ENCODE measurements around the gene ZNF429. TPM values are rescaled to one million over a fixed set of nuclear protein-coding genes. Genes with fewer than 3 reads are reported as not detected.

The ZNF429 gene
- total and polyA plus RNA-seq, 2 of the 4 experiments (the other 2 are of a cell fraction): 4.3 to 6.4 TPM

GRCh38 chr19:21508198-21508597 is 2.8 kb downstream of the ZNF429 start:
- Histone ChIP-seq H2AK5ac (ENCODE audit: low read depth, low read length) (no peak overlapping the region), H3K9ac (ENCODE audit: low read depth, low read length) (no peak overlapping the region), H3K4me1 (ENCODE audit: control insufficient read depth, insufficient read depth, low read length) (no peaks in the 10 kb centered on the region), H3K36me3 (ENCODE audit: control insufficient read depth, insufficient read depth, low read length) (peaks cover 3% of the 10 kb centered on the region), H3K27me3 (ENCODE audit: control insufficient read depth, insufficient read depth, low read length) (no peaks in the 10 kb centered on the region), H3K4ac (ENCODE audit: low read depth, low read length) (no peak overlapping the region), H3K79me1 (ENCODE audit: low read depth in 1 of 2, low read length in 2 of 2) (peaks cover 8 to 14% of the 10 kb centered on the region in 2 experiments; a peak in 2 of 4 replicates), H3K9me1 (ENCODE audit: insufficient read depth, low read length) (no peaks in the 10 kb centered on the region), H3K56ac (ENCODE audit: extremely low read depth, insufficient read depth, low read length) (no peak overlapping the region), H3K14ac (replicated peaks; ENCODE audit: low read depth, low read length) (no peak overlapping the region), H3K9me3 (ENCODE audit: control insufficient read depth, insufficient read depth, low read length) (peaks cover 7% of the 10 kb centered on the region; the same call in 1 of the 2 replicates), H2BK120ac (ENCODE audit: low read depth, low read length) (no peak overlapping the region), H2AK9ac (replicated peaks; ENCODE audit: low read depth, low read length, poor library complexity) (no peak overlapping the region), H3K4me3 (ENCODE audit: insufficient read depth, low read depth, low read length) (no peak overlapping the region), H2BK20ac (ENCODE audit: low read depth, low read length) (no peak overlapping the region), H3K27ac (ENCODE audit: insufficient read depth, low read length) (no peak overlapping the region), H3K18ac (ENCODE audit: low read depth, low read length) (no peak overlapping the region), H2AFZ (replicated peaks; ENCODE audit: low read length, poor library complexity) (no peak overlapping the region), H4K5ac (ENCODE audit: low read depth, low read length) (no peak overlapping the region), H3K23ac (ENCODE audit: low read depth, low read length) (no peak overlapping the region), H2BK5ac (ENCODE audit: low read depth, low read length, poor library complexity, severe bottlenecking) (no peak overlapping the region), H4K91ac (ENCODE audit: insufficient read depth, low read depth, low read length) (no peak overlapping the region), H3K4me2 (ENCODE audit: low read depth, low read length) (no peak overlapping the region), H4K20me1 (ENCODE audit: insufficient read depth, low read length) (no peaks in the 10 kb centered on the region), H4K8ac (ENCODE audit: low read depth in 2 of 2, low read length in 2 of 2) (no peak overlapping the region), H2BK15ac (ENCODE audit: low read depth, low read length) (no peak overlapping the region)
- CTCF ChIA-PET: no interaction called here
- TF ChIP-seq CEBPB (IDR thresholded peaks at IDR 0.05; ENCODE audit: low read depth, low read length): no peak
- TF ChIP-seq SMC3 (IDR thresholded peaks at IDR 0.05; ENCODE audit: low read depth, low read length): no peak
- no peak for TF ChIP-seq CTCF (conservative IDR thresholded peaks at IDR 0.05; ENCODE audit: low read depth, low read length)
- no peak for TF ChIP-seq USF2 (IDR thresholded peaks at IDR 0.05; ENCODE audit: low read depth, low read length)
- no peak for TF ChIP-seq ELK1 (IDR thresholded peaks at IDR 0.05; ENCODE audit: borderline replicate concordance, low read depth, low read length)
- TF ChIP-seq RAD21 (IDR thresholded peaks at IDR 0.05; ENCODE audit: low read length): no peak
- no peak for TF ChIP-seq POLR2A (IDR thresholded peaks at IDR 0.05; ENCODE audit: low read depth, low read length)
- no peak for TF ChIP-seq FOS (IDR thresholded peaks at IDR 0.05; ENCODE audit: low read depth, low read length)
- TF ChIP-seq MAZ (IDR thresholded peaks at IDR 0.05; ENCODE audit: borderline replicate concordance, low read depth, low read length): no peak
- no peak for TF ChIP-seq CHD1 (IDR thresholded peaks at IDR 0.05; ENCODE audit: low read depth, low read length)
- TF ChIP-seq MAFK (IDR thresholded peaks at IDR 0.05; ENCODE audit: low read depth, low read length): no peak
- no peak for TF ChIP-seq RFX5 (IDR thresholded peaks at IDR 0.05; ENCODE audit: low read depth, low read length)
- no peak for TF ChIP-seq BHLHE40 (IDR thresholded peaks at IDR 0.05; ENCODE audit: low read depth, low read length)
- no peak for TF ChIP-seq MXI1 (IDR thresholded peaks at IDR 0.05; ENCODE audit: borderline replicate concordance, low read depth, low read length)
- no peak for TF ChIP-seq RCOR1 (IDR thresholded peaks at IDR 0.05; ENCODE audit: insufficient replicate concordance, low read length)
- dilution Hi-C loops (cut with HindIII; ENCODE audit: low sequenced_read_pairs, unreplicated experiment) (no loop called here), intact Hi-C loops (cut with micrococcal nuclease) (no loop called here), in situ Hi-C loops (cut with MboI; ENCODE audit: low sequenced_read_pairs) (no loop called here)
- POLR2A ChIA-PET (ENCODE audit: unreplicated experiment): no interaction called here
- BruUV-seq (replicated peaks): no TSS peak
- ATAC-seq (ENCODE audit: low read depth) (no peak), DNase-seq (no peak)
- WGBS, 2 experiments (ENCODE audit: extremely low coverage in 2 of 2, insufficient read length in 1 of 2): 100% methylated on average over 3 of the region's 5 CpGs; no CpG with 5 or more reads in 1 of the 2 experiments
